ENCODE data around the gene CELSR1. TPM values are rescaled to one million over a fixed set of nuclear protein-coding genes. Genes with fewer than 3 reads are reported as not detected.

Gene CELSR1
- total RNA-seq, 1 donor from 2014 or later = 27.6 TPM

DNA sequence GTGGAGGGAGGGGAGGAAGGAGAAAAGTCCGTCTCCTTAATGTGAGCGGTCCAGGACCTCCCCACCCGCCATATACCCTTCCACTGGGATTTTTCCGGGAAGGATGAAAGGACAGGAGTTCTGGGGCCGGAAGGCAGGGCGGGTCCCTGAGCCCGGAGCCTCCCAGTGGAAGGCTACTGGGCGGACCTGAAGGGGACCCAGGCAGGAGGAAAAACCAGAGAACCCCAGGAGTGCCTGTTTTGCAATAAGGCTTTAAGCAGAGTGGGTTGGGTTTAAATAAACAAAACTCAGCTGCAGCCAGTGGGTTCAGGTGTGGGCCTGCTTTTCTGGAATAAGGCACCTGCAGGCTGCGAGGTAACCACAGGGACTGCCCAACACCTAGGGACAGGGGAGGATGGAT is 1.7 kb upstream of the CELSR1 start:
- no peak for FAIRE-seq

GRCh38 chr22:46538814-46539160 is 1.4 kb upstream of the CELSR1 start:
- Histone ChIP-seq H2AFZ (ENCODE audit: low read depth, low read length) (peak overlapping the region; percentile 62), H3K27ac (ENCODE audit: low read depth, low read length) (no peak overlapping the region)
- H3K27me3 Mint-ChIP-seq (ENCODE audit: low read depth, unreplicated experiment) = peaks cover 2% of the 10 kb centered on the region

More for the DNA sequence above, 1.7 kb upstream of the CELSR1 start:
- Histone ChIP-seq H3K9ac (ENCODE audit: low read length) (peak overlapping the region; percentile 64), H3K4me2 (ENCODE audit: low read length) (peak overlapping the region; percentile 85), H2AFZ (ENCODE audit: low read depth, low read length) (peak overlapping the region; percentile 62), H3K27me3 (ENCODE audit: insufficient read depth, low read length) (no peaks in the 10 kb centered on the region), H3K4me1 (ENCODE audit: insufficient read depth, low read length) (peaks cover 14% of the 10 kb centered on the region), H3K4me3 (ENCODE audit: insufficient read depth, low read depth, low read length) (peak overlapping the region; percentile 61), H3K27ac (ENCODE audit: low read depth, low read length) (no peak overlapping the region), H3K79me2 (ENCODE audit: insufficient read depth, low read length) (peaks cover 16% of the 10 kb centered on the region), H3K9me3 (ENCODE audit: insufficient read depth, low read depth, low read length) (peaks cover 17% of the 10 kb centered on the region), H3K36me3 (ENCODE audit: insufficient read depth, low read length) (no peaks in the 10 kb centered on the region), H4K20me1 (ENCODE audit: insufficient read depth, low read length) (peaks cover 22% of the 10 kb centered on the region)
- Mint-ChIP-seq H3K27ac (ENCODE audit: unreplicated experiment) (no peak overlapping the region), H3K36me3 (ENCODE audit: low read depth, unreplicated experiment) (peaks cover 14% of the 10 kb centered on the region), H3K9me3 (ENCODE audit: unreplicated experiment) (peaks cover 9% of the 10 kb centered on the region), H3K27me3 (ENCODE audit: low read depth, unreplicated experiment) (peaks cover 2% of the 10 kb centered on the region), H3K4me1 (ENCODE audit: low read depth, unreplicated experiment) (peaks cover 7% of the 10 kb centered on the region), H3K4me3 (ENCODE audit: unreplicated experiment) (peak overlapping the region; percentile 93)
- TF ChIP-seq EZH2 (IDR thresholded peaks at IDR 0.05; ENCODE audit: insufficient read depth, low read length) (no peak), CTCF (IDR thresholded peaks at IDR 0.05; ENCODE audit: insufficient read depth, low read depth, low read length) (no peak)
- DNase-seq (ENCODE audit: low read depth) = no peak

More at GRCh38 chr22:46538814-46539160, 1.4 kb upstream of the CELSR1 start:
- Histone ChIP-seq H3K9me3 (ENCODE audit: insufficient read depth, low read depth, low read length) (peaks cover 17% of the 10 kb centered on the region), H3K4me3 (ENCODE audit: insufficient read depth, low read depth, low read length) (peak overlapping the region; percentile 61), H3K79me2 (ENCODE audit: insufficient read depth, low read length) (peaks cover 19% of the 10 kb centered on the region), H3K27me3 (ENCODE audit: insufficient read depth, low read length) (no peaks in the 10 kb centered on the region), H3K4me1 (ENCODE audit: insufficient read depth, low read length) (peaks cover 14% of the 10 kb centered on the region), H3K9ac (ENCODE audit: low read length) (peak overlapping the region; percentile 64), H3K4me2 (ENCODE audit: low read length) (peak overlapping the region; percentile 85), H3K36me3 (ENCODE audit: insufficient read depth, low read length) (no peaks in the 10 kb centered on the region), H4K20me1 (ENCODE audit: insufficient read depth, low read length) (peaks cover 25% of the 10 kb centered on the region)
- FAIRE-seq (no peak), DNase-seq (ENCODE audit: low read depth) (peak; percentile 56)
- H3K36me3 Mint-ChIP-seq (ENCODE audit: low read depth, unreplicated experiment) = peaks cover 17% of the 10 kb centered on the region
- peak overlapping the region; percentile 93 for H3K4me3 Mint-ChIP-seq (ENCODE audit: unreplicated experiment)
- TF ChIP-seq EZH2 (IDR thresholded peaks at IDR 0.05; ENCODE audit: insufficient read depth, low read length) (no peak), CTCF (IDR thresholded peaks at IDR 0.05; ENCODE audit: insufficient read depth, low read depth, low read length) (no peak)
- peaks cover 7% of the 10 kb centered on the region for H3K4me1 Mint-ChIP-seq (ENCODE audit: low read depth, unreplicated experiment)
- H3K27ac Mint-ChIP-seq (ENCODE audit: unreplicated experiment) = peak overlapping the region; percentile 31
- H3K9me3 Mint-ChIP-seq (ENCODE audit: unreplicated experiment) = peaks cover 10% of the 10 kb centered on the region
